Esophagus squamous epithelium (tissue), 4 donors: ENCODE results near the gene SPTBN5.

Source experiments
- CTCF ChIP-seq, 6 experiments: fragments of 450-650 bp in 4 of 6; fragments of 200-600 bp in 2 of 6; sonication (generic) in 2 of 6; IDR thresholded peaks; one replicate each; pipeline ENCODE4 v1.5.1; 2016 to 2019; ENCODE audit warnings: antibody characterized with exemption in 6 of 6, mild to moderate bottlenecking in 4 of 6, moderate library complexity in 4 of 6
- POLR2A ChIP-seq, 4 donors: fragments of 450-650 bp; IDR thresholded peaks; one replicate each; pipeline ENCODE4 v1.6.1; 2017; ENCODE audit warnings: antibody characterized with exemption in 4 of 4, mild to moderate bottlenecking in 4 of 4, moderate library complexity in 3 of 4

- TF ChIP-seq CTCF (IDR thresholded peaks at IDR 0.05) (no peak), POLR2A (IDR thresholded peaks at IDR 0.05) (no peak)
Measured at GRCh38 chr15:41829959-41830646, 63.8 kb downstream of the SPTBN5 start.
